ENCODE results near the gene HOXD3. TPM values are rescaled to one million over a fixed set of nuclear protein-coding genes. Genes with fewer than 3 reads are reported as not detected.

The HOXD3 gene
- total RNA-seq, 6 experiments from 2014 or later, result 0.25 to 0.38 (median 0.25) TPM; not detected in 3

GRCh38 chr2:176172895-176173566 is 15.9 kb downstream of the HOXD3 start:
- 0 out of 2 replicates have a peak, but pooled peaks cover 3% of the 10 kb centered on the region for H3K9me3 Mint-ChIP-seq

GRCh38 chr2:176173567-176174381 is 16.7 kb downstream of the HOXD3 start:
- no peak for DNase-seq
- no peaks in the 10 kb centered on the region for H3K4me1 Mint-ChIP-seq (ENCODE audit: low read depth)

More at GRCh38 chr2:176172895-176173566, 15.9 kb downstream of the HOXD3 start:
- peaks cover 57% of the 10 kb centered on the region for H3K27me3 Mint-ChIP-seq (ENCODE audit: insufficient read depth)
- no peak overlapping the region for H3K27ac Mint-ChIP-seq
- H3K4me1 Mint-ChIP-seq (ENCODE audit: low read depth), result no peaks in the 10 kb centered on the region
- no peak for DNase-seq
- TF ChIP-seq CTCF (IDR thresholded peaks at IDR 0.05), result no peak
- peaks cover 5% of the 10 kb centered on the region; the same call in 1 of the 2 replicates for H3K36me3 Mint-ChIP-seq (ENCODE audit: low read depth)
- no peak overlapping the region for H3K4me3 Mint-ChIP-seq

GRCh38 chr2:176174382-176174823 is 17.3 kb downstream of the HOXD3 start:
- H3K4me3 Mint-ChIP-seq, result no peak overlapping the region
- DNase-seq, result no peak
- 0 out of 2 replicates have a peak, but pooled peaks cover 3% of the 10 kb centered on the region for H3K9me3 Mint-ChIP-seq
- H3K4me1 Mint-ChIP-seq (ENCODE audit: low read depth), result no peaks in the 10 kb centered on the region
- no peak for TF ChIP-seq CTCF (IDR thresholded peaks at IDR 0.05)
- peaks cover 5% of the 10 kb centered on the region; the same call in 1 of the 2 replicates for H3K36me3 Mint-ChIP-seq (ENCODE audit: low read depth)
- H3K27ac Mint-ChIP-seq, result no peak overlapping the region
- peaks cover 67% of the 10 kb centered on the region for H3K27me3 Mint-ChIP-seq (ENCODE audit: insufficient read depth)

More at GRCh38 chr2:176173567-176174381, 16.7 kb downstream of the HOXD3 start:
- Mint-ChIP-seq H3K27ac (no peak overlapping the region), H3K36me3 (ENCODE audit: low read depth) (peaks cover 5% of the 10 kb centered on the region; the same call in 1 of the 2 replicates), H3K4me3 (no peak overlapping the region), H3K27me3 (ENCODE audit: insufficient read depth) (peaks cover 62% of the 10 kb centered on the region), H3K9me3 (0 out of 2 replicates have a peak, but pooled peaks cover 3% of the 10 kb centered on the region)
- TF ChIP-seq CTCF (IDR thresholded peaks at IDR 0.05), result no peak

- Mint-ChIP-seq H3K27me3 (ENCODE audit: insufficient read depth) (peaks cover 66% of the 10 kb centered on the region), H3K9me3 (0 out of 2 replicates have a peak, but pooled peaks cover 3% of the 10 kb centered on the region), H3K4me1 (ENCODE audit: low read depth) (no peaks in the 10 kb centered on the region), H3K27ac (no peak overlapping the region), H3K36me3 (ENCODE audit: low read depth) (peaks cover 5% of the 10 kb centered on the region; the same call in 1 of the 2 replicates), H3K4me3 (no peak overlapping the region)
- no peak for DNase-seq
- TF ChIP-seq CTCF (IDR thresholded peaks at IDR 0.05), result no peak
These were observed 18.0 kb downstream of the HOXD3 start for GRCh38 chr2:176174824-176175708.
